GM13976 (cell line): Measurements from ENCODE around the gene INHBE.
A peak's percentile ranks its signal among the peaks of the same experiment; 100 is the strongest.
"Not testable (repeated sequence)": the region's sequence is repeated elsewhere in the genome, so short reads cannot be mapped to it uniquely, and the experiment has no call there.

Experiments
- DNase-seq: peaks from one replicate; pipeline ENCODE4 v3.0.0; 2012; ENCODE audit warnings: low spot score
- CTCF ChIP-seq: IDR thresholded peaks from 2 replicates; pipeline ENCODE4 v1.5.1; 2012; ENCODE audit warnings: borderline replicate concordance, mild to moderate bottlenecking; ENCODE audit not compliant: insufficient read depth; ENCODE audit errors: extremely low read depth, missing control alignments, control extremely low read depth
- in situ Hi-C: fragments of 300-500 bp; cut with MboI; formaldehyde crosslinking; loops from one replicate; pipeline ENCODE4 v1.12.0; 2022; ENCODE audit warnings: low sequenced_read_pairs, mixed read lengths, inconsistent platforms; ENCODE audit not compliant: unreplicated experiment

Gene INHBE

GRCh38 chr12:57419495-57419894, 35.6 kb upstream of the INHBE start:
- TF ChIP-seq CTCF: no peak
- DNase-seq: no peak
- in situ Hi-C loops: no loop called here

GRCh38 chr12:57420482-57420881, 34.6 kb upstream of the INHBE start:
- TF ChIP-seq CTCF: no peak
- DNase-seq: no peak
- in situ Hi-C loops: no loop called here

- in situ Hi-C loops, DNase-seq: not testable (repeated sequence)
Measured at GRCh38 chr12:57426948-57427347, 28.2 kb upstream of the INHBE start.

GRCh38 chr12:57428965-57429364, 26.1 kb upstream of the INHBE start:
- in situ Hi-C loops: no loop called here
- DNase-seq: no peak
- TF ChIP-seq CTCF: no peak

GRCh38 chr12:57429473-57430111, 25.5 kb upstream of the INHBE start:
- in situ Hi-C loops: no loop called here

GRCh38 chr12:57430112-57430930, 24.8 kb upstream of the INHBE start:
- DNase-seq: no peak
- TF ChIP-seq CTCF: no peak
- in situ Hi-C loops: no loop called here

More at GRCh38 chr12:57429473-57430111, 25.5 kb upstream of the INHBE start:
- no peak for DNase-seq
- no peak for TF ChIP-seq CTCF

GRCh38 chr12:57430931-57431566, 24.1 kb upstream of the INHBE start, which contains the start of gene R3HDM2:
Gene R3HDM2 (minus strand): TSS chr12:57431043. CDS start chr12:57310428, 120,615 bp downstream.
- in situ Hi-C loops: no loop called here
- peak; percentile 98 for DNase-seq
- no peak for TF ChIP-seq CTCF
